Sigmoid colon (tissue), 3 donors: ENCODE data around the gene IFNGR2.

ENCODE experiments used
- CTCF ChIP-seq, 4 experiments: fragments of 450-650 bp in 3 of 4; fragments of 200-600 bp in 1 of 4; IDR thresholded peaks; one replicate each; pipeline ENCODE4 v1.5.1; 2016 to 2019; ENCODE audit warnings: antibody characterized with exemption in 4 of 4, mild to moderate bottlenecking in 3 of 4, moderate library complexity in 2 of 4
- POLR2A ChIP-seq, 2 donors: fragments of 450-650 bp; IDR thresholded peaks; one replicate each; pipeline ENCODE4 v1.6.1; 2016; ENCODE audit warnings: antibody characterized with exemption in 2 of 2, mild to moderate bottlenecking in 2 of 2, moderate library complexity in 2 of 2

GRCh38 chr21:33397717-33398116 lies 5.5 kb upstream of the IFNGR2 start:
- TF ChIP-seq CTCF (IDR thresholded peaks at IDR 0.05) (no peak), POLR2A (IDR thresholded peaks at IDR 0.05) (no peak)
